Ovary (tissue), 3 donors: ENCODE measurements around the gene DNAH17.

Experiments
- EP300 ChIP-seq: sonication (generic); formaldehyde crosslinking; IDR thresholded peaks from one replicate; pipeline ENCODE4 v1.6.1; 2017; ENCODE audit warnings: antibody characterized with exemption
- TF ChIP-seq, protein P1 (sequence below), 3 donors: fragments of 450-650 bp in 2 of 3; fragments of 200-600 bp in 1 of 3; IDR thresholded peaks; one replicate each; pipeline versions ENCODE4 v1.5.1 to v1.8.0; 2016 to 2022; ENCODE audit warnings: antibody characterized with exemption in 3 of 3, mild to moderate bottlenecking in 1 of 3
- donor health status: DM: no; HTN: no; CAD: no.

DNA sequence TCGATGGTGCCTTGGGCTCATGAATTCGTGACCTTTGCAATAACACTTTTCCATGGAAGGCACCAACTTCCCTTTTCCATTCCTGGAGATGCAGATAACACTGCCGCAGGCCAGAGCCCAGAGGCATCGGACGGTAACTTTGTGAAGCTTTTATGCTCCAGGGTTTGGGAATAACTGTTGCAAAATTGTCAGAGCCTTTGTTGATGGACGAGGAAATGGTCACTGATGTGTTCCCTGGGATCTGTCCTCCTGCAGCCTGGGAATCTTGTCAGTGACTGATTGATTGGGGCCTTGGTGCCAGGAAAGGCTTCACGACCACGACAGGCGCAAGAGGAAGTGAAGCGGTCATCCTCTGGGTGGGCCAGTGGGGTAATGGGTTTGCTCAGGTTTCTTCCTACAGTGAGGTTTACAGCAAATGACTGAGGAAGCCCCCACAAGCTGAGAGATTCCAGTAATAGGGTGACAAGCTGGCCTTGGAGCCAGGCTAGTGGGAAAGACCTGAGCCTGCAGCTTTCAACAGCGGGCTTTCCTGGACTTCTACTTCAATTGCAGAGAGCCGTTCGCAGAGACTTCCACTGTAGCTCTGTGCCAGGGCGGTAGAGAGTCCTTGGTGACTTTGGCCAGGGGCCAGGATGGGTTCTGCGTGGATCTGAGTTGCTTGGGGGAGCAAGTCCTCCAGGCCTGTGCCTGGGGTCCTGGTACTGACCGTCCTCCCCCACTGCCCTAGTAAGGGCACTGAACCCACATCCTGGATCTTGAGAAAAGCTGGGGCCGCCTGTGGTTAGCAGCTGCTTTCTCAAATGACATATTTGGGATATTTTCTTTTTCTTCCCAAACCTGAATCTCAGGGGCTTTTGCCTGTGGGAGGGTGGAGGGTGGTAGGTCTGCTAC lies 161.1 kb downstream of the DNAH17 start:
- no peak for TF ChIP-seq EP300
- TF ChIP-seq, protein P1, sequence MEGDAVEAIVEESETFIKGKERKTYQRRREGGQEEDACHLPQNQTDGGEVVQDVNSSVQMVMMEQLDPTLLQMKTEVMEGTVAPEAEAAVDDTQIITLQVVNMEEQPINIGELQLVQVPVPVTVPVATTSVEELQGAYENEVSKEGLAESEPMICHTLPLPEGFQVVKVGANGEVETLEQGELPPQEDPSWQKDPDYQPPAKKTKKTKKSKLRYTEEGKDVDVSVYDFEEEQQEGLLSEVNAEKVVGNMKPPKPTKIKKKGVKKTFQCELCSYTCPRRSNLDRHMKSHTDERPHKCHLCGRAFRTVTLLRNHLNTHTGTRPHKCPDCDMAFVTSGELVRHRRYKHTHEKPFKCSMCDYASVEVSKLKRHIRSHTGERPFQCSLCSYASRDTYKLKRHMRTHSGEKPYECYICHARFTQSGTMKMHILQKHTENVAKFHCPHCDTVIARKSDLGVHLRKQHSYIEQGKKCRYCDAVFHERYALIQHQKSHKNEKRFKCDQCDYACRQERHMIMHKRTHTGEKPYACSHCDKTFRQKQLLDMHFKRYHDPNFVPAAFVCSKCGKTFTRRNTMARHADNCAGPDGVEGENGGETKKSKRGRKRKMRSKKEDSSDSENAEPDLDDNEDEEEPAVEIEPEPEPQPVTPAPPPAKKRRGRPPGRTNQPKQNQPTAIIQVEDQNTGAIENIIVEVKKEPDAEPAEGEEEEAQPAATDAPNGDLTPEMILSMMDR (IDR thresholded peaks at IDR 0.05): no peak
